SK-N-MC (cell line): ENCODE data around the gene KDM2A.
A peak's percentile ranks its signal among the peaks of the same experiment; 100 is the strongest.

ENCODE experiments used
- DNase-seq: peaks from one replicate; pipeline ENCODE4 v3.0.0-alpha.2; 2011; ENCODE audit warnings: low read depth, low spot score
- H3K27ac ChIP-seq: fragments of 200-600 bp; sonication (generic); 2 replicates; pipeline ENCODE4 v1.5.1; 2016; ENCODE audit warnings: mixed run types
- H3K36me3 ChIP-seq: fragments of 200-600 bp; sonication (generic); 2 replicates; pipeline ENCODE4 v1.6.1; 2017; ENCODE audit warnings: antibody characterized with exemption, low read length, mixed read lengths; ENCODE audit not compliant: insufficient read depth
- H3K4me3 ChIP-seq: fragments of 200-600 bp; sonication (generic); 2 replicates; pipeline ENCODE4 v1.5.1; 2016
- H3K9ac ChIP-seq: fragments of 200-600 bp; sonication (generic); 2 replicates; pipeline ENCODE4 v1.8.0; 2017; ENCODE audit warnings: mixed run types, mixed read lengths; ENCODE audit not compliant: insufficient read length
- H3K9me3 ChIP-seq: fragments of 200-600 bp; sonication (generic); 2 replicates; pipeline ENCODE4 v1.6.1; 2017; ENCODE audit warnings: low read depth, mild to moderate bottlenecking, antibody characterized with exemption, low read length, moderate library complexity, mixed read lengths
- EZH2 ChIP-seq: fragments of 200-600 bp; sonication (generic); IDR thresholded peaks from one replicate; pipeline ENCODE4 v1.6.1; 2017; ENCODE audit warnings: antibody characterized with exemption
- FOXP2 ChIP-seq: optimal IDR thresholded peaks from 2 replicates; pipeline ENCODE3; 2011; ENCODE audit warnings: mild to moderate bottlenecking, moderate library complexity; ENCODE audit not compliant: insufficient read depth; ENCODE audit errors: extremely low read length, control extremely low read depth
- POLR2AphosphoS5 ChIP-seq: IDR thresholded peaks from 2 replicates; pipeline ENCODE4 v1.6.1; 2012; ENCODE audit warnings: mild to moderate bottlenecking, low read depth, low read length, borderline replicate concordance

The KDM2A gene

DNA sequence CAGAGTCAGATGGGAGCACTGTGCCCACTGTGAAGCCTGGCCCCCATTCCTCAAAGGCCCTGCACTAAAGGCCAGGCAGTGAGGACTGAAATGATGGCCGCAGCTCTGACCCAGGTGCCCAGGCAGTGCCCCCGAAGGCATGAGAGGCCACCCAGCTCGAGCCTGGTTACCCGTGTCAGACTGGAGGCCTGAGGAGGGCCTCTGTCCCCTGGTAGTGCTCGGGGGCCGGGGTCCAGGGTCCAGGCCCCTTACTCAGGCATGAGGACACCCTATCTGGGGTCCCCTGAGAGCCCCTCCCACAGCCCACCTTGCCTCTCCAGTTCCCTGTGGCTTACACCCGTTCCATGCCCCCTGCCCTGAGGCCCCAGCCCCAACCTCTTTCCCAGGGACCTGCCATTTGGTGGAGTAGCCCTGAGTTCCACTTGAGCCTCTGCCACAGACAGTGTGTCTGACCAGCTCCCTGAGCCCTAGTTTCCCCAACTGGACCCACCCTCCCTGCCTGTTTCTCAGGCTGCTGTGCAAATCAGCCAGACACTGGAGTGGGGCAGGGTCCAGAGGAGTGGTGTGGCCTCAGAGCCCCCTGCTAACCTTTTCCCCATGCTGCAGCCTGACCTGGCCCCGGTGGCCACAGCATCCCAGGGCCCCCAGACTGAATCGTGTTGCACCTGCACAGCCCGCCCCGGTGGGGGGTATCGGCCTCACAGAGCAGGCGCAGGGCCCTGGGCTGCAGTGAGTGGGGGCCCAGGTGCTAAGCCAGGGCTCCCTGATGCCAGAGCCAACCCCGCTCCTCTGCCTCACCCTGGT, 159.3 kb downstream of the KDM2A start:
- no peak for DNase-seq
- Histone ChIP-seq H3K9me3 (no peaks in the 10 kb centered on the region), H3K9ac (peak overlapping the region; percentile 83), H3K27ac (peak overlapping the region; percentile 98), H3K4me3 (peak overlapping the region; percentile 76), H3K36me3 (peaks cover 49% of the 10 kb centered on the region)
- TF ChIP-seq POLR2AphosphoS5 (no peak), FOXP2 (no peak), EZH2 (no peak)

- H3K27ac ChIP-seq = peak overlapping the region; percentile 98; the same call in 1 of the 2 replicates
- no peak overlapping the region for H3K9ac ChIP-seq
- H3K9me3 ChIP-seq = no peaks in the 10 kb centered on the region
- DNase-seq = no peak
- TF ChIP-seq FOXP2 (no peak), EZH2 (no peak), POLR2AphosphoS5 (no peak)
- H3K36me3 ChIP-seq = peaks cover 57% of the 10 kb centered on the region
- H3K4me3 ChIP-seq = no peak overlapping the region
Measured at GRCh38 chr11:67278939-67279588, 160.0 kb downstream of the KDM2A start.

GRCh38 chr11:67279589-67280340, 160.7 kb downstream of the KDM2A start:
- peaks cover 61% of the 10 kb centered on the region for H3K36me3 ChIP-seq
- no peak for TF ChIP-seq POLR2AphosphoS5
- TF ChIP-seq EZH2 = no peak
- TF ChIP-seq FOXP2 = no peak

GRCh38 chr11:67280341-67280787, 161.3 kb downstream of the KDM2A start:
- H3K36me3 ChIP-seq = peaks cover 61% of the 10 kb centered on the region
- no peak overlapping the region for H3K9ac ChIP-seq
- H3K9me3 ChIP-seq = no peaks in the 10 kb centered on the region
- no peak overlapping the region for H3K27ac ChIP-seq
- no peak for TF ChIP-seq FOXP2
- no peak for TF ChIP-seq EZH2
- TF ChIP-seq POLR2AphosphoS5 = no peak
- no peak overlapping the region for H3K4me3 ChIP-seq
- no peak for DNase-seq

More at GRCh38 chr11:67279589-67280340, 160.7 kb downstream of the KDM2A start:
- Histone ChIP-seq H3K4me3 (no peak overlapping the region), H3K9ac (no peak overlapping the region), H3K9me3 (no peaks in the 10 kb centered on the region), H3K27ac (no peak overlapping the region)
- DNase-seq = no peak

DNA sequence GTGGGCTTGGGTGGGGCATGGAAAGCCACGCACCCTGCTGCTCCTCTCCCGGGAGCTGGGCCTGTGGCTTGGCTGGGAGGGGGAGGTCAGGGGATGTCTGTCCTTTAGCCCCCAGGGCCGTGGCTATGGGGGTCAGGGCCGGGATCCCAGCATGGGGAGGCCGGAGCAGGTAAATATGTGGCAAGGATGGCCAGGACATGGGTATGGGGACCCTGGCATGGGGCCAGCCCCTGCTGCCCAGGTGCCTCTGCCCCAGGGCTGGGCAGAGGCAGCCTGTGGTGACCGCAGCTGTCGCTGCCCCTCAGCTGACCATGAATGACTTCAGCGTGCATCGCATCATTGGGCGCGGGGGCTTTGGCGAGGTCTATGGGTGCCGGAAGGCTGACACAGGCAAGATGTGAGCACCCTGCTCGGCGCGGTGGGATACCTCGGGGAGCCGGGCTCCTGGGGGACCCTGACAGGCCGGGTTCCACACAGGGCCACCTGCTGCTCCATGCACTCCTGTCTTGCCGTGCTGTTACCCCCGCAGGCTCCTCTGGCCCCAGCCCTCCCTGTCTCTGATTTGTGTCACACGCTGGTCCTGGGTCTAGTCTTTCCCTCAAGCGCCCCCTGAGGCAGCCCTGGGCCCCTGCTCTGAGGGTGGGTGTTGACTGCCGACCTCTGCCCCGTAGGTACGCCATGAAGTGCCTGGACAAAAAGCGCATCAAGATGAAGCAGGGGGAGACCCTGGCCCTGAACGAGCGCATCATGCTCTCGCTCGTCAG, 161.9 kb downstream of the KDM2A start:
- H3K9ac ChIP-seq = no peak overlapping the region
- H3K27ac ChIP-seq = no peak overlapping the region
- no peaks in the 10 kb centered on the region for H3K9me3 ChIP-seq
- H3K36me3 ChIP-seq = peaks cover 61% of the 10 kb centered on the region
- no peak overlapping the region for H3K4me3 ChIP-seq
- no peak for DNase-seq
- no peak for TF ChIP-seq POLR2AphosphoS5
- no peak for TF ChIP-seq FOXP2
- no peak for TF ChIP-seq EZH2

- no peak for TF ChIP-seq FOXP2
- TF ChIP-seq POLR2AphosphoS5 = no peak
- TF ChIP-seq EZH2 = no peak
- no peak overlapping the region for H3K4me3 ChIP-seq
Measured at GRCh38 chr11:67281552-67282150, 162.6 kb downstream of the KDM2A start.

DNA sequence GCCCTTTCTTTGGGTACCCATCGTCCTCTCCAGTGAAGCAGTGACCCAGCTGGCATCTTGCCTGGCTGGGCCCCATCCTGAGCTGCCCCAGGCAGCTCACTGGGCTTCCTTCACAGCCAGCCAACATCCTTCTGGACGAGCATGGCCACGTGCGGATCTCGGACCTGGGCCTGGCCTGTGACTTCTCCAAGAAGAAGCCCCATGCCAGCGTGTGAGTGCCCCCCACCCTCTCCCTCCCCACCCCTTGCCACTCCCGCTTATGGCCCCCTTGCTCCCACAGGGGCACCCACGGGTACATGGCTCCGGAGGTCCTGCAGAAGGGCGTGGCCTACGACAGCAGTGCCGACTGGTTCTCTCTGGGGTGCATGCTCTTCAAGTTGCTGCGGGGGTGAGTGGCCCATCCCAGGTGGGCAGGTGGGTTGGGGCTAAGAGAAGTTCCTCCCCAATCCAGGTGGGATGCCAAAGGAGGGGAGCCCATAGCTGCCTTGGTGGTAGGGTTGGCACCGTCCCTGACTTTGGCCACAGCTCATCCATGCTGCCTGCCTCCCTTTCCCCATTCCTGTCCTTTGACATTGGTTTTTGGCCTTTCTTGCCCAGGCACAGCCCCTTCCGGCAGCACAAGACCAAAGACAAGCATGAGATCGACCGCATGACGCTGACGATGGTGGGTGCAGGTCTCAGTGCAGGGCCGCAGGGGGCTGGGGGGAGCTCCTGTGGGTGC, 163.3 kb downstream of the KDM2A start:
- Histone ChIP-seq H3K4me3 (no peak overlapping the region), H3K9ac (no peak overlapping the region), H3K9me3 (no peaks in the 10 kb centered on the region), H3K27ac (no peak overlapping the region), H3K36me3 (peaks cover 61% of the 10 kb centered on the region)
- TF ChIP-seq FOXP2 = no peak
- no peak for TF ChIP-seq EZH2
- TF ChIP-seq POLR2AphosphoS5 = no peak
- no peak for DNase-seq

More at GRCh38 chr11:67281552-67282150, 162.6 kb downstream of the KDM2A start:
- DNase-seq = no peak
- no peak overlapping the region for H3K9ac ChIP-seq
- H3K27ac ChIP-seq = no peak overlapping the region
- no peaks in the 10 kb centered on the region for H3K9me3 ChIP-seq
- H3K36me3 ChIP-seq = peaks cover 61% of the 10 kb centered on the region
